Measurements from ENCODE around the gene PPT2. TPM values are rescaled to one million over a fixed set of nuclear protein-coding genes. Genes with fewer than 3 reads are reported as not detected.

PPT2 gene
- total RNA-seq, 2 donors from 2014 or later: 51.1 to 65.3 TPM

DNA sequence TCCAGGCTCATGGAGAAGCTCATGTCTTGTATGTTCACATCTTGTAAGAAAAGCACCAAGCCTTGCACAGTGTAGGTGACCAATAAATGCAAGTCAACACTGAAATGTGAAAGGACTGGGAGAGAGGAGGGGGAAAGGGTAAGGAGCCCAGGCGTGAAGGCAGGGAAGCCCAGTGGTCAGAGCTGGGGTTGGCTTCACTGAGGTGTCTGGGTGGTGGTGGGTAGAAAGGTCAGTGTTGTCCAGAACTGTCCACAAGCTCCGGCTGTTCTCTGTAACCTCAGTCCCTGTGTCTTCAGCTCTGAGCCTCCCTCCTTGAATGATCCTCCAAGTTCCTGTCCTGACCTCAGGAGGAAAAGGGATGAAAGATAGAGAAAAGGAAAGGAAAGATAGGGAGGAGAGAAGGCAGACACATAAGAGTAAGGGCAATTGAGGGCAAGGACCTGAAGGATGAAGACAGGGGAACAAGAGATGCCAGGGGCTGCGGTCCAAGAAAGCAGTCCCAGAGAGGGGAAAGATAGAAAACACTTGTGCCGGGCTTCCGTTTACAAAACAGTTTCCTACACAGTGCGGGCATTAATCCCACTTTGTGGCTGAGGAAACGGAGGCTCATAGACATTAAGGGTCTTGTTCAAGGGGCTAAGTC is 42.4 kb upstream of the PPT2 start:
- H3K27me3 Mint-ChIP-seq (ENCODE audit: insufficient read depth): peaks cover 27% of the 10 kb centered on the region
- H3K36me3 Mint-ChIP-seq (ENCODE audit: low read depth): peaks cover 18% of the 10 kb centered on the region
- Histone ChIP-seq H3K4me3 (ENCODE audit: low read length) (no peak overlapping the region), H3K9ac (ENCODE audit: extremely low read depth, low read length, poor library complexity, severe bottlenecking) (no peak overlapping the region), H3K27me3 (ENCODE audit: control insufficient read depth, insufficient read depth, low read length, poor library complexity, severe bottlenecking) (peaks cover 24% of the 10 kb centered on the region), H3K9me3 (ENCODE audit: control insufficient read depth, low read length) (no peaks in the 10 kb centered on the region), H3K27ac (ENCODE audit: low read depth, low read length) (no peak overlapping the region), H3K4me1 (ENCODE audit: control insufficient read depth, insufficient read depth, low read length) (peaks cover 9% of the 10 kb centered on the region), H3K36me3 (ENCODE audit: control insufficient read depth, insufficient read depth, low read length) (peaks cover 16% of the 10 kb centered on the region)
- no peaks in the 10 kb centered on the region for H3K9me3 Mint-ChIP-seq
- no peak overlapping the region for H3K27ac Mint-ChIP-seq
- TF ChIP-seq, protein P1, sequence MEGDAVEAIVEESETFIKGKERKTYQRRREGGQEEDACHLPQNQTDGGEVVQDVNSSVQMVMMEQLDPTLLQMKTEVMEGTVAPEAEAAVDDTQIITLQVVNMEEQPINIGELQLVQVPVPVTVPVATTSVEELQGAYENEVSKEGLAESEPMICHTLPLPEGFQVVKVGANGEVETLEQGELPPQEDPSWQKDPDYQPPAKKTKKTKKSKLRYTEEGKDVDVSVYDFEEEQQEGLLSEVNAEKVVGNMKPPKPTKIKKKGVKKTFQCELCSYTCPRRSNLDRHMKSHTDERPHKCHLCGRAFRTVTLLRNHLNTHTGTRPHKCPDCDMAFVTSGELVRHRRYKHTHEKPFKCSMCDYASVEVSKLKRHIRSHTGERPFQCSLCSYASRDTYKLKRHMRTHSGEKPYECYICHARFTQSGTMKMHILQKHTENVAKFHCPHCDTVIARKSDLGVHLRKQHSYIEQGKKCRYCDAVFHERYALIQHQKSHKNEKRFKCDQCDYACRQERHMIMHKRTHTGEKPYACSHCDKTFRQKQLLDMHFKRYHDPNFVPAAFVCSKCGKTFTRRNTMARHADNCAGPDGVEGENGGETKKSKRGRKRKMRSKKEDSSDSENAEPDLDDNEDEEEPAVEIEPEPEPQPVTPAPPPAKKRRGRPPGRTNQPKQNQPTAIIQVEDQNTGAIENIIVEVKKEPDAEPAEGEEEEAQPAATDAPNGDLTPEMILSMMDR (conservative IDR thresholded peaks at IDR 0.05): no peak
- H3K4me1 Mint-ChIP-seq: peaks cover 16% of the 10 kb centered on the region
- no peak overlapping the region for H3K4me3 Mint-ChIP-seq
- DNase-seq: no peak
- WGBS, 2 experiments (ENCODE audit: insufficient coverage in 1 of 2, insufficient read length in 1 of 2): 90 to 100% methylated on average over 2 to 7 of the region's 7 CpGs

DNA sequence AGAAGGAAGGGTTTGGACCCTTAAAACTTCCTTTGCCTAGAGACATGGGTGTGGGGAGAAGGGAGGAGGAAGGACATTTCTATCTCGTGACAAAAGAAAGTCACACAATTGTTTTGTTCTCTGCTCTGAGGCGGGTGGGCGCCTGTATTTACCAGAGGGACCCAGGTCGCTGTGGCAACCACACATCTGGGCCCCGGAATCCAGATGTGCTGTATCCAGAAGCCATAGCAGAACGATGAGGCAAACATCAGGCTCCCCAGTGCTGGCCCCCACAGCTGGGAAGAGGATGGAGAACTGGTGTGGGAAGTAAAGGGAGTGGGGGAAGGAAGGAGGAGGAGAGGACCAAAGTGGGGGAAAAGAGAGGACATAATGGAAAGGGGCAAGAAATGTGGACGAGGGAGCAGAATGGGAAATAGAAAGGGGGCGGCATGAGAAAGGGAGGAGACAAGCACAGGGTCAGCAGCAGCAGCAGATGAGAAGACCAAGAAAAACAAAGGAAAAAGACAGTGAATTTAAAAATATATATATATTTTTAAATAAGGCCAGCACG is 41.4 kb upstream of the PPT2 start:
- H3K4me1 Mint-ChIP-seq: peaks cover 16% of the 10 kb centered on the region
- Histone ChIP-seq H3K9ac (ENCODE audit: extremely low read depth, low read length, poor library complexity, severe bottlenecking) (no peak overlapping the region), H3K4me1 (ENCODE audit: control insufficient read depth, insufficient read depth, low read length) (peaks cover 9% of the 10 kb centered on the region), H3K9me3 (ENCODE audit: control insufficient read depth, low read length) (no peaks in the 10 kb centered on the region), H3K36me3 (ENCODE audit: control insufficient read depth, insufficient read depth, low read length) (peaks cover 25% of the 10 kb centered on the region), H3K27me3 (ENCODE audit: control insufficient read depth, insufficient read depth, low read length, poor library complexity, severe bottlenecking) (peaks cover 14% of the 10 kb centered on the region), H3K27ac (ENCODE audit: low read depth, low read length) (no peak overlapping the region), H3K4me3 (ENCODE audit: low read length) (no peak overlapping the region)
- no peak overlapping the region for H3K4me3 Mint-ChIP-seq
- H3K27me3 Mint-ChIP-seq (ENCODE audit: insufficient read depth): peaks cover 18% of the 10 kb centered on the region
- H3K36me3 Mint-ChIP-seq (ENCODE audit: low read depth): peaks cover 24% of the 10 kb centered on the region
- DNase-seq: no peak
- no peaks in the 10 kb centered on the region for H3K9me3 Mint-ChIP-seq
- WGBS, 2 experiments (ENCODE audit: insufficient coverage in 1 of 2, insufficient read length in 1 of 2): 73 to 88% methylated on average over 8 to 9 of the region's 9 CpGs
- TF ChIP-seq, protein P1 (conservative IDR thresholded peaks at IDR 0.05): no peak
- H3K27ac Mint-ChIP-seq: no peak overlapping the region

DNA sequence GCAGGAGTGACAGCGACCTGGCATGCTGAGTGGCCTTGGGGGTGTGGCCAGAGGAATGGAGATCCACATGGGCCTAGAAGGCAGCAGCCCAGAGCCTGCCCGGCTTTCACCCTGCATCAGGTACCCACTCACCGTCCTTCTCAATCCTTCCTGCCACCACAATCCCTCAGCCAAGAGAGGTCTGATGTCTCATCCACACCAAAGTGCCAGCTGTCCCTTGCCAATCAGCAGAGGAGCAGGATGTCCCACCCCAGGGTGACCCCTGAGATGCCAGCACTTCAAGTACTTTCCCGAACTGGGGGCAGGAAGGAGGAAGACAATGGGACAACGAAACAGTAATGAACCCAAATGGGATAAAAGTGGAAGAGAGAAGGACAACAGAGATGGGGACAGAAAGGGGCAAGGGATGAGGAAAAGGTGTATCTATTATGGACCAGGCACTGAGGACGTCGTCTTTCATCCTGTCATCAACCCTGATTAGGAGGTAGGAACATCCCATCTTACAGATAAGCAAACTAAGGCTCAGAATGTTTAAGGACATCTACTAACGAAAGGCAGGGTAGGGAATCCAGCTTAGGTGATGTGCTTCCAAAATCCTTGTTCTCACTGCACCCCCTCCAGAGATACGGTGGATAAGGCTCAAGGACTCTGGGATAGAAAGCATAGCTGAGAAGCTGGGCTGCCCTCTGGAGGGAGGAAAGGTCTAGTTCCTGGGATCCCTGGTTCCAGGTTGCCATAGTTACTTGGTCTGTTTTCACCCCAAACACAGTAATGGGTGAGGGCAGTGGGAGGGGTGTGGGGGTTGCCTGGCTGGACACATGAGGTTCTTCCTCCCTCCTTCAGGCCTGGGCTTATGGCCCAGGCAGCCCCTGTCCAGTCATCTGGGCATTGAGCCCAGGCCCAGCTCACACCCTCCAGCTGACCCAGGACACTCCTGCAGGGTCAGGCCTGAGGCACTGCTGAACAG is 40.3 kb upstream of the PPT2 start:
- no peak overlapping the region for H3K4me3 Mint-ChIP-seq
- peak; percentile 83 for DNase-seq
- peak overlapping the region; percentile 48 for H3K27ac Mint-ChIP-seq
- H3K9me3 ChIP-seq (ENCODE audit: control insufficient read depth, low read length): no peaks in the 10 kb centered on the region
- TF ChIP-seq, protein P1 (conservative IDR thresholded peaks at IDR 0.05): peak; percentile 48
- H3K9me3 Mint-ChIP-seq: no peaks in the 10 kb centered on the region
- peaks cover under 1% of the 10 kb centered on the region for H3K4me1 ChIP-seq (ENCODE audit: control insufficient read depth, insufficient read depth, low read length)
- H3K36me3 ChIP-seq (ENCODE audit: control insufficient read depth, insufficient read depth, low read length): peaks cover 37% of the 10 kb centered on the region
- peaks cover 5% of the 10 kb centered on the region for H3K4me1 Mint-ChIP-seq
- H3K27ac ChIP-seq (ENCODE audit: low read depth, low read length): no peak overlapping the region
- no peak overlapping the region for H3K9ac ChIP-seq (ENCODE audit: extremely low read depth, low read length, poor library complexity, severe bottlenecking)
- H3K27me3 ChIP-seq (ENCODE audit: control insufficient read depth, insufficient read depth, low read length, poor library complexity, severe bottlenecking): peaks cover 5% of the 10 kb centered on the region
- peaks cover 9% of the 10 kb centered on the region for H3K27me3 Mint-ChIP-seq (ENCODE audit: insufficient read depth)
- 87 to 97% methylated on average over 5 to 9 of the region's 9 CpGs for WGBS, 2 experiments (ENCODE audit: insufficient coverage in 1 of 2, insufficient read length in 1 of 2)
- peaks cover 28% of the 10 kb centered on the region for H3K36me3 Mint-ChIP-seq (ENCODE audit: low read depth)
- H3K4me3 ChIP-seq (ENCODE audit: low read length): no peak overlapping the region
